A673 (cell line): ENCODE data around the gene CEP95.

Source experiments
- EZH2 ChIP-seq: fragments of 200-600 bp; sonication (generic); IDR thresholded peaks from 2 replicates; pipeline ENCODE4 v1.6.1; 2017; ENCODE audit warnings: borderline replicate concordance, low read depth, mild to moderate bottlenecking, mixed read lengths, antibody characterized with exemption, low read length; ENCODE audit not compliant: poor library complexity, severe bottlenecking
- TF ChIP-seq, protein P1 (sequence below): fragments of 300-800, 200-600 bp; sonication (generic); conservative IDR thresholded peaks from 2 replicates; pipeline ENCODE4 v1.5.1; 2017; ENCODE audit warnings: low read depth, mild to moderate bottlenecking, antibody characterized with exemption, low read length, moderate library complexity, mixed read lengths

DNA sequence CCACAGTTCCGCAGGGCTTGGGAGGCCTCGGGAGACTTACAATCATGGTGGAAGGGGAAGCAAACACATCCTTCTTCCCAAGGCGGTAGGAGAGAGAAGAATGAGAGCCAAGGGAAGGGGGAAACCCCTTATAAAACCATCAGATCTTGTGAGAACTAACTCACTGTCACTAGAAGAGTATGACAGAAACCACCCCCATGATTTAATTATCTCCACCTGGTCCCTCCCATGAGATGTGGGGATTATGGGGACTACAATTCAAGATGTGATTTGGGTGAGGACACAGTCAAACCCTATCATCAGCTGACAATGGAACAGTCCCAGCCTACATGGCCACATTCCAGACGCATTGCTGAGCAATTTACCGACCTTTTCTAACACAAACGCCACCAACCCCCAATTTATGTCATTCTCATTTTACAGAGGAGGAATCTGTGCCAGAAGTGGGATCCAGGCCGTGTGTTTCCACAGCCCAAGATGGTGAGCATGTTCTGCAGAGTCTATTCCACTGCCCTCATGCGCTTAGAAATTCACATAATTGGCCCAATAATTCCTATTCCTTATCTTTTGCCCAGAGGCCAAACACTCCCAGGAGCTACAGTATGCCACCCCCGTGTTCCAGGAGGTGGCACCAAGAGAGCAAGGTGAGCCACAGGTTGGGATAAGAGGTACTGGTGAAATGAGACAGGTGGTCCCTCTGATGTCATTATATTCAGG, 40.6 kb upstream of the CEP95 start:
- TF ChIP-seq, protein P1, sequence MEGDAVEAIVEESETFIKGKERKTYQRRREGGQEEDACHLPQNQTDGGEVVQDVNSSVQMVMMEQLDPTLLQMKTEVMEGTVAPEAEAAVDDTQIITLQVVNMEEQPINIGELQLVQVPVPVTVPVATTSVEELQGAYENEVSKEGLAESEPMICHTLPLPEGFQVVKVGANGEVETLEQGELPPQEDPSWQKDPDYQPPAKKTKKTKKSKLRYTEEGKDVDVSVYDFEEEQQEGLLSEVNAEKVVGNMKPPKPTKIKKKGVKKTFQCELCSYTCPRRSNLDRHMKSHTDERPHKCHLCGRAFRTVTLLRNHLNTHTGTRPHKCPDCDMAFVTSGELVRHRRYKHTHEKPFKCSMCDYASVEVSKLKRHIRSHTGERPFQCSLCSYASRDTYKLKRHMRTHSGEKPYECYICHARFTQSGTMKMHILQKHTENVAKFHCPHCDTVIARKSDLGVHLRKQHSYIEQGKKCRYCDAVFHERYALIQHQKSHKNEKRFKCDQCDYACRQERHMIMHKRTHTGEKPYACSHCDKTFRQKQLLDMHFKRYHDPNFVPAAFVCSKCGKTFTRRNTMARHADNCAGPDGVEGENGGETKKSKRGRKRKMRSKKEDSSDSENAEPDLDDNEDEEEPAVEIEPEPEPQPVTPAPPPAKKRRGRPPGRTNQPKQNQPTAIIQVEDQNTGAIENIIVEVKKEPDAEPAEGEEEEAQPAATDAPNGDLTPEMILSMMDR = no peak
- TF ChIP-seq EZH2 = no peak
